IMR-90 (cell line): Measurements from ENCODE around the gene CYSTM1. TPM values are rescaled to one million over a fixed set of nuclear protein-coding genes. Genes with fewer than 3 reads are reported as not detected.

Experiments
- ATAC-seq: fragments of 200-7000 bp; cut with Tn5 transposase; 2 replicates; pipeline ENCODE4 v1.9.1; 2020; ENCODE audit warnings: low read depth, mild to moderate bottlenecking, moderate library complexity
- BruUV-seq: library from RNA; stranded (reverse); fragments of 400-500 nt; replicated peaks from 2 replicates; lab custom pipeline; 2021; lab: Mats Ljungman, UMichigan
- CTCF ChIA-PET: fragments of 300-600 bp; formaldehyde crosslinking; extraction: SDS; loops from one replicate; lab custom pipeline; 2021; ENCODE audit warnings: antibody characterized with exemption; lab: Yijun Ruan, JAX
- POLR2A ChIA-PET: fragments of 300-600 bp; sonication (Branson Sonifier 250); formaldehyde crosslinking; loops from one replicate; lab custom pipeline; 2022; ENCODE audit warnings: antibody characterized with exemption; ENCODE audit not compliant: unreplicated experiment; lab: Charles Lee
- DNase-seq: peaks from one replicate; pipeline ENCODE4 v3.0.0; 2013
- H2AFZ ChIP-seq: replicated peaks from 2 replicates; pipeline ENCODE3; 2013; ENCODE audit warnings: low read length, mild to moderate bottlenecking; ENCODE audit not compliant: poor library complexity
- H2AK5ac ChIP-seq: 2 replicates; pipeline ENCODE4 v1.6.1; 2013; ENCODE audit warnings: low read depth, low read length, inconsistent platforms
- H2AK9ac ChIP-seq: replicated peaks from 2 replicates; pipeline ENCODE3; 2013; ENCODE audit warnings: mild to moderate bottlenecking, low read depth, low read length, moderate library complexity; ENCODE audit not compliant: poor library complexity
- H2BK120ac ChIP-seq: 2 replicates; pipeline ENCODE4 v1.6.1; 2013; ENCODE audit warnings: low read depth, low read length, inconsistent platforms
- H2BK15ac ChIP-seq: 3 replicates; pipeline ENCODE4 v1.6.1; 2013; ENCODE audit warnings: low read depth, low read length, inconsistent platforms
- H2BK20ac ChIP-seq: 2 replicates; pipeline ENCODE4 v1.6.1; 2013; ENCODE audit warnings: low read depth, mild to moderate bottlenecking, inconsistent platforms, low read length, moderate library complexity
- H2BK5ac ChIP-seq: 2 replicates; pipeline ENCODE4 v1.6.1; 2013; ENCODE audit warnings: mild to moderate bottlenecking, low read depth, low read length, inconsistent platforms; ENCODE audit not compliant: poor library complexity, severe bottlenecking
- H3K14ac ChIP-seq: replicated peaks from 2 replicates; pipeline ENCODE4 v1.6.1; 2013; ENCODE audit warnings: low read depth, low read length, inconsistent platforms
- H3K18ac ChIP-seq: 2 replicates; pipeline ENCODE4 v1.6.1; 2013; ENCODE audit warnings: low read depth, low read length, control low read depth
- H3K23ac ChIP-seq: 2 replicates; pipeline ENCODE4 v1.6.1; 2013; ENCODE audit warnings: low read depth, low read length, inconsistent platforms
- H3K27ac ChIP-seq: 2 replicates; pipeline ENCODE4 v1.5.1; 2013; ENCODE audit warnings: mild to moderate bottlenecking, control low read depth, low read length; ENCODE audit not compliant: insufficient read depth
- H3K27me3 ChIP-seq: 2 replicates; pipeline ENCODE4 v1.6.1; 2013; ENCODE audit warnings: low read length; ENCODE audit not compliant: control insufficient read depth, insufficient read depth
- H3K36me3 ChIP-seq: 2 replicates; pipeline ENCODE4 v1.6.1; 2013; ENCODE audit warnings: low read length, mixed read lengths; ENCODE audit not compliant: control insufficient read depth, insufficient read depth
- H3K4ac ChIP-seq: 2 replicates; pipeline ENCODE4 v1.6.1; 2013; ENCODE audit warnings: low read depth, low read length, inconsistent platforms
- H3K4me1 ChIP-seq: 2 replicates; pipeline ENCODE4 v1.6.1; 2013; ENCODE audit warnings: low read length, mixed read lengths; ENCODE audit not compliant: control insufficient read depth, insufficient read depth
- H3K4me2 ChIP-seq: 2 replicates; pipeline ENCODE4 v1.6.1; 2013; ENCODE audit warnings: low read depth, mild to moderate bottlenecking, control low read depth, low read length, moderate library complexity
- H3K4me3 ChIP-seq: 2 replicates; pipeline ENCODE4 v1.5.1; 2013; ENCODE audit warnings: low read depth, mild to moderate bottlenecking, control low read depth, low read length, moderate library complexity; ENCODE audit not compliant: insufficient read depth
- H3K56ac ChIP-seq: 2 replicates; pipeline ENCODE4 v1.6.1; 2013; ENCODE audit warnings: low read length, inconsistent platforms; ENCODE audit not compliant: insufficient read depth; ENCODE audit errors: extremely low read depth
- H3K79me1 ChIP-seq, 2 experiments: 2 replicates each; pipeline ENCODE4 v1.6.1; 2013; ENCODE audit warnings: low read length in 2 of 2, inconsistent platforms in 1 of 2, low read depth in 1 of 2
- H3K9ac ChIP-seq: 2 replicates; pipeline ENCODE4 v1.6.1; 2013; ENCODE audit warnings: low read depth, low read length, control low read depth
- H3K9me1 ChIP-seq: 2 replicates; pipeline ENCODE4 v1.6.1; 2013; ENCODE audit warnings: low read length, inconsistent platforms; ENCODE audit not compliant: insufficient read depth
- H3K9me3 ChIP-seq: 2 replicates; pipeline ENCODE4 v1.6.1; 2013; ENCODE audit warnings: low read length; ENCODE audit not compliant: control insufficient read depth, insufficient read depth
- H4K20me1 ChIP-seq: 2 replicates; pipeline ENCODE4 v1.6.1; 2013; ENCODE audit warnings: low read length, inconsistent platforms; ENCODE audit not compliant: insufficient read depth
- H4K5ac ChIP-seq: 2 replicates; pipeline ENCODE4 v1.6.1; 2013; ENCODE audit warnings: mild to moderate bottlenecking, low read depth, low read length, control low read depth
- H4K8ac ChIP-seq, 2 experiments: 2 replicates each; pipeline ENCODE4 v1.6.1; 2013; ENCODE audit warnings: low read depth in 2 of 2, low read length in 2 of 2, control low read depth in 1 of 2, inconsistent platforms in 1 of 2
- H4K91ac ChIP-seq: 2 replicates; pipeline ENCODE4 v1.6.1; 2013; ENCODE audit warnings: low read depth, low read length, inconsistent platforms; ENCODE audit not compliant: insufficient read depth
- CEBPB ChIP-seq: IDR thresholded peaks from 2 replicates; pipeline ENCODE4 v1.6.1; 2012; ENCODE audit warnings: low read depth, low read length, improper control_type of control experiment
- MXI1 ChIP-seq: IDR thresholded peaks from 2 replicates; pipeline ENCODE4 v1.6.1; 2012; ENCODE audit warnings: low read depth, mild to moderate bottlenecking, low read length, moderate library complexity, borderline replicate concordance
- NFE2L2 ChIP-seq: fragments of 150-350 bp; IDR thresholded peaks from 2 replicates; pipeline ENCODE4 v1.6.1; 2016; ENCODE audit warnings: low read depth, mild to moderate bottlenecking, low read length
- RAD21 ChIP-seq: IDR thresholded peaks from 2 replicates; pipeline ENCODE4 v1.6.1; 2012; ENCODE audit warnings: low read length, improper control_type of control experiment
- RCOR1 ChIP-seq: IDR thresholded peaks from 2 replicates; pipeline ENCODE4 v1.6.1; 2012; ENCODE audit warnings: mild to moderate bottlenecking, low read length, improper control_type of control experiment; ENCODE audit not compliant: insufficient replicate concordance
- RFX5 ChIP-seq: IDR thresholded peaks from 2 replicates; pipeline ENCODE4 v1.8.0; 2012; ENCODE audit warnings: low read depth, mild to moderate bottlenecking, low read length, moderate library complexity
- WGBS, 2 experiments: methylation state at CpG; one replicate each; pipeline versions ENCODE4 v1.1.5 to v1.1.7; 2013; ENCODE audit warnings: missing lambda C conversion rate in 2 of 2; ENCODE audit not compliant: insufficient read length in 1 of 2; ENCODE audit errors: extremely low coverage in 2 of 2; 5-methylcytosine and 5-hydroxymethylcytosine counted together
- dilution Hi-C: fragments of 300-500 bp; cut with HindIII; formaldehyde crosslinking; loops from one replicate; pipeline ENCODE4 v1.14.3; 2018; ENCODE audit warnings: low sequenced_read_pairs; ENCODE audit not compliant: unreplicated experiment
- in situ Hi-C: fragments of 300-500 bp; cut with MboI; formaldehyde crosslinking; loops from 3 replicates; pipeline ENCODE4 v1.14.3; 2019; ENCODE audit warnings: low sequenced_read_pairs, inconsistent platforms, mixed read lengths
- intact Hi-C: fragments of 100-400 bp; cut with micrococcal nuclease; formaldehyde crosslinking; loops from 2 replicates; pipeline ENCODE4 v1.10.0; 2022
- polyA plus RNA-seq, 3 experiments: library from polyadenylated mRNA; depleted of rRNA; stranded (reverse); fragments of >200 nt; gene quantifications; 2 replicates each; pipeline ENCODE4 v1.2.3, GENCODE V29; 2012; ENCODE audit warnings: low replicate concordance in 1 of 3
- total RNA-seq: library from RNA; depleted of rRNA; stranded (reverse); fragments of >200 nt; gene quantifications from 2 replicates; pipeline ENCODE4 v1.2.3, GENCODE V29; 2012

Gene CYSTM1
- total and polyA plus RNA-seq, 2 of the 4 experiments (the other 2 are of a cell fraction): 7.3 to 15.0 TPM

- TF ChIP-seq MXI1 (no peak), CEBPB (no peak), RFX5 (no peak), RAD21 (no peak), NFE2L2 (no peak), RCOR1 (no peak)
- Histone ChIP-seq H3K4ac (no peak overlapping the region), H2AFZ (no peak overlapping the region), H4K8ac (no peak overlapping the region), H4K5ac (no peak overlapping the region), H3K23ac (no peak overlapping the region), H3K14ac (no peak overlapping the region), H3K9me1 (0 out of 2 replicates have a peak, but pooled peaks cover 2% of the 10 kb centered on the region), H3K4me1 (no peaks in the 10 kb centered on the region), H4K91ac (no peak overlapping the region), H3K9ac (no peak overlapping the region), H3K79me1 (no peaks in the 10 kb centered on the region), H2AK9ac (no peak overlapping the region), H2AK5ac (no peak overlapping the region), H2BK15ac (no peak overlapping the region), H3K27me3 (no peaks in the 10 kb centered on the region), H3K9me3 (no peaks in the 10 kb centered on the region), H3K4me2 (no peak overlapping the region), H3K36me3 (no peaks in the 10 kb centered on the region), H3K18ac (no peak overlapping the region), H2BK20ac (no peak overlapping the region), H3K4me3 (no peak overlapping the region), H2BK5ac (no peak overlapping the region), H4K20me1 (no peaks in the 10 kb centered on the region), H2BK120ac (no peak overlapping the region), H3K27ac (no peak overlapping the region), H3K56ac (no peak overlapping the region)
- POLR2A ChIA-PET: no interaction called here
- intact Hi-C loops: no loop called here
- DNase-seq: no peak
- in situ Hi-C loops: no loop called here
- no peak for ATAC-seq
- BruUV-seq: no TSS peak
- no CpG with 5 or more reads among the region's 4 CpGs for WGBS, 2 experiments
- dilution Hi-C loops: no loop called here
- CTCF ChIA-PET: no interaction called here
Measured at GRCh38 chr5:140234377-140234989, 59.5 kb downstream of the CYSTM1 start.
